Stimulated activated CD4-positive, alpha-beta T cell treated with anti-CD3 and anti-CD28 coated beads, TNF-alpha, amount 100 ng/mL, for 4 hours (primary cell): ENCODE measurements around the gene STK17A.
A peak's percentile ranks its signal among the peaks of the same experiment; 100 is the strongest.
"Not testable (repeated sequence)": the region's sequence is repeated elsewhere in the genome, so short reads cannot be mapped to it uniquely, and the experiment has no call there.

ENCODE experiments used
- DNase-seq, 3 experiments: peaks; one replicate each; pipeline ENCODE4 v3.0.0-alpha.2; 2020; ENCODE audit warnings: low read depth in 3 of 3

The STK17A gene

DNA sequence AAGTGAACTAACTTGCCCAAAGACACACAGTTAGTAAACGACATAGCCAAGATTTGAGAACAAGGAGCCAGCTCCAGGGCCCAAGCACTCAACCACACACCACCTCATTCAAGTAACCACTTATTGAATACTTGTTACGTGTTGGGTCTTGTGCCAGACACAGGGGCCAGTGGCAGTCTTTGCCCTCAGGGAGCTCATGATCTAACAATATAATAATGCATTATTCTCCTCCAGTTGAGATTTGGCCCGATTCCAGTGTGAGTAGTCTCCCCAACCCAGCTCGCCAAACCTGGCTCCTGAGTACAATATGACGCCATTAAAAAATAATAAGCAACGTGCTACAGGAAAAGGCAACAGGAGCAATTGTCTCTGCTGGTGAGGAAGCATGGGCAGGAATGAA lies 14.4 kb upstream of the STK17A start:
- DNase-seq = no peak

- DNase-seq = no peak
Observed at GRCh38 chr7:43569424-43569823, 13.5 kb upstream of the STK17A start.

DNA sequence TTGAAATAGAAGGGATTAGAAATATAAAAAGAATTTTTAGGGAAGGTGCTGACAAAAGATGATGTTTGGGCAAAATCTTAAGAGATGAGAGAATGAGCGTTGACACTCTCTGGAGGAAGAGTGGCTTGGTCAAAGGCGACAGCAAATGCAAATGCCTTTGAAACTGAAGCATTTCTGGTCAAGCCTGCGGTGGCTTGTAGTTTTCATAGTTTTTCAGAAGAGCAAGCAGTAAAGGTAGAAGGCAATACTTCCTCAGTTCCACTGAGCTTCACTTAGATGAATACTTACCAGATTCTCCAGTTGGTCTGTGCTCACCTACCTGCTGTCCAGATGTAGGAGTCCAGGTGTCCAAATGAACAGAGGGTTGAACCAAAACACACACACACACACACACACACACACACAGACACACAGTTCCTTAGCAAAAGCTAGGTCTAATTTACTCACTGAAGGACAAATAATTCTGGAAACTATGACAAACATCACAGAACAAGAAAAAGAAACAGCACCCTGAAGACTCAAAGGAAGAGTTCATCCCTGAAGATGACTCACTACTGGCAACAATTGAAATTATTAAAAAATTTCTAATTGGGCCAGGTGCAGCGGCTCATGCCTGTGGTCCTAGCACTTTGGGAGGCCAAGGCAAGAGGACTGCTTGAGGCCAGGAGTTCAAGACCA lies 12.1 kb upstream of the STK17A start:
- no peak for DNase-seq

- DNase-seq = no peak
Observed at GRCh38 chr7:43572516-43573049, 10.3 kb upstream of the STK17A start.

GRCh38 chr7:43573832-43574231 lies 9.1 kb upstream of the STK17A start:
- DNase-seq = not testable (repeated sequence)

- DNase-seq = no peak
Observed at GRCh38 chr7:43575506-43575905, 7.4 kb upstream of the STK17A start.

- no peak for DNase-seq
Observed at GRCh38 chr7:43576241-43576640, 6.7 kb upstream of the STK17A start.

GRCh38 chr7:43577485-43577951 lies 5.4 kb upstream of the STK17A start:
- no peak for DNase-seq

DNA sequence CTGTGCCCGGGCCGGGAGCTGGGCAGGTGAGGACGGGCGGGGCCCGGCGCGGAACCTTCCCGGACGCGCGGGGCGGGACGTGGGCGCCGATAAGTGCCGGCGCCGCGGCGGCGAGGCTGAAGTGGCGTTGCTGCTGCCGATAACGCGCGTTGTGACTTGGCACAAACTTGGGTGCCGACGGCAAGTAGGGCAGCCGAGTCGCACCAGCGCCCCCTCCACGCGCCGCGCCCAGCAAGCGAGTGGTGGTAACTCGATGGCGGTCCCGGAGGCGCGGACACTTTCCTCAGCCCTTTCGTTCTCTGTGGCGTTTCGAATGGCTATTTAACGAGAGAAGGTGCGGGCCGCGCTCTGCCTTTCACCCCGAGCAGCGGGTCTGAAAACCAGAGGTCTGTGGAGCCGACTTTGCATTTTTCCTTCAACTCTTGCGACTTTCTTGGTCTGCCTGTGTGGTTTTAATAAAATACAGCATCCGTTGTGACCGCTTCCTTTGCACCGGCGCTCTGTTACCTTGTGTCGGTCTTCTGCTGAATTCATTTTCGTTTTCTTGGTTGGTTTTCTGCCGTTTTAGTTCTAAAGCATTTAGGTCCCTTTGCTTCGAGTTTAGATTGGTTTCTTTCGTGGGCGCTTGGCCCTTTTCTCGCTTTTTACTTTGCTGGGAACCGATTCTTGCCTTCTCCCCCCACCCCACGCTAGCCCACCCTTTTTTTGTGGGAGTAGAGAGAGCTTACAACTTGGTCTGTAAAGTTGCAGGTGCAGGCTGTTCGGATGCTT lies 701 bp downstream of the STK17A start:
- peak; percentile 34 to 51 (median 35) for DNase-seq

- DNase-seq = peak in 2 of 3 experiments; percentile 4 to 9
Observed at GRCh38 chr7:43584195-43584586, 1.3 kb downstream of the STK17A start.

GRCh38 chr7:43584733-43585132 lies 1.8 kb downstream of the STK17A start:
- not testable (repeated sequence) for DNase-seq

- DNase-seq = no peak
Observed at GRCh38 chr7:43585562-43585961, 2.7 kb downstream of the STK17A start.

DNA sequence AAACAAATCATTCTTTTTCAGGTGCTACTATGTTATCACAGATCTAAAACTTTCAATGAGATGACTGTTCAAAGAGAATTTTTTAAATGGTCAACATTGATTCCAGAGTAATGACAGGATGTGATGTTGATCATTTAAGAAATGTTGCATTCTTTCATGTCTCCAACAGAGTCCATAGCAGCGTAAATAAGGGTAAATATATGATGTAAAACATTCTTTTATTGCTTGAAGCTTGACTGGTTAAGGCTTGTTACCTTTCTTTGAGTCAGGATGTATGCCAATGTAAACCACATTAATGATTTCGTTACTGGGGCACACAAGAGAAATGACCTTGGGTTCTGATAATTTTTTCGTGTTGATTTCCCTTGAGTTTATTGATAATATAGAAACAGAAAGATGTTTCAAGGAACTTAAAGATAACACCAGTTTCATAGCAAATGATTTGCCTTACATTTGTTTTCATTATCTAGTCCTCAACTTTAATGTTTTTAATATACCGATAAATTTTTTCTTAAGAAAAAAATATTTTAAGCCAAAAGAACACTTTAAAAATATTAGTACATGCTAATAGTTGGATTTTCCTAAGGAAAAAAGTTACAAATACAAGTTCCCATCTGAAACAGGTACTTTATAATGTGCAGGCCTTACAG lies 3.5 kb downstream of the STK17A start:
- DNase-seq = no peak

DNA sequence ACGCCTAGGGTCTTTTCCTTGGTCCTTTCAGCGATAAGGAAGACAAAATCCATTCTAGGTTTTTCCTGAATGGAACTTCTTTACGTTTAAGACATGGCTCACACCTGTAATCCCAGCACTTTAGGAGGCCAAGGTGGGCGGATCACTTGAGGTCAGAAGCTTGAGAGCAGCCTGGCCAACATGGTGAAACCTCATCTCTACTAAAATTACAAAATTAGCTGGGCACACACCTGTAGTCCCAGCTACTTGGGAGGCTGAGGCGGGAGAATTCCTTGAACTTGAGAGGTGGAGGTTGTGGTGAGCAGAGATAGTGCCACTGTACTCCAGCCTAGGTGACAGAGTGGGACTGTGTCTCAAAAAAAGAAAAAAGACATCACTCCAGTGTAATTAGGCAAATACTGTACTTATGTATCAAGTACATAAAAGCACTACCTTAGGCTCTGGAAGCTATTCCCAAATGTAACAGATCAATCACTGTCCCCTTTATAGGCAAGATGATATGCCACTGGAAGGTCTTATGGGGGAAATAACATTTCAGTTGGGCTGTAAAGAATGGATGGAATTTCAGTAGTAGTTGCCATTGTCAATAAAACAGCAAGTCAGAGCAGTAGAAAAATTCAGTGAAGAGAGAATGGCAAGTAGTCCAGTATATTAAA lies 5.7 kb downstream of the STK17A start:
- no peak for DNase-seq

DNA sequence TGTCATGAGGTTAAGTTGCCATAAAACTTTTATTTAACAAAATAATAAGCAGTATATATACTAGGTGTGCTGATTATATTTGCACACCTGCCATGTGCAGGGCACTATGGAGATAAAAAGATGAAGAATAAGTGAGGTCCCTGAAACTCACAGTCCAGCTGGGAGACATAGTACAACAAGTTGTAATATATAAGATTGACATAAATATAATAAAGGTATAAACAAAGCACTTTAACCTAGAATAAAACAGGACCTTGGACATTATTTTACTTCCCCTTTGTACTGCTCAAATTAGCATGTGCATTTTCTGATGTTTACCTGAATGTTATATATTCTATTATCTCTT lies 6.2 kb downstream of the STK17A start:
- DNase-seq = no peak

DNA sequence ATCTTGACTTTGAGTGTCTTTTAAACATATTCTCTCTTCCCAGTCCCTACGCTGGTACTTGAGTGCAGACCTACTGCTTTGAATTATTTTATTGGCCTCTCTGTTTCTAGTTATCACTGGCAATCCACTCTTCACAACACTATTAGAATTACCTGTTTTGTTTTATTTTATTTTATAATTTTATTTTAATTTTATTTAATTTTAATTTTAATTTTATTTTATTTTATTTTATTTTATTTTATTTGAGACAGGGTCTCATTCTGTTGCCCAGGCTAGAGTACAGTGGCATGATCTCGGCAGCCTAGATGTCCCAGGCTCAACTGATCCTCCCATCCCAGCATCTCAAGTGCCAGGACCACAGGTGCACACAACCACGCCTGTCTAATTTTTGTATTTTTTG lies 6.8 kb downstream of the STK17A start:
- DNase-seq = no peak

- no peak for DNase-seq
Observed at GRCh38 chr7:43590862-43591557, 8.1 kb downstream of the STK17A start.

DNA sequence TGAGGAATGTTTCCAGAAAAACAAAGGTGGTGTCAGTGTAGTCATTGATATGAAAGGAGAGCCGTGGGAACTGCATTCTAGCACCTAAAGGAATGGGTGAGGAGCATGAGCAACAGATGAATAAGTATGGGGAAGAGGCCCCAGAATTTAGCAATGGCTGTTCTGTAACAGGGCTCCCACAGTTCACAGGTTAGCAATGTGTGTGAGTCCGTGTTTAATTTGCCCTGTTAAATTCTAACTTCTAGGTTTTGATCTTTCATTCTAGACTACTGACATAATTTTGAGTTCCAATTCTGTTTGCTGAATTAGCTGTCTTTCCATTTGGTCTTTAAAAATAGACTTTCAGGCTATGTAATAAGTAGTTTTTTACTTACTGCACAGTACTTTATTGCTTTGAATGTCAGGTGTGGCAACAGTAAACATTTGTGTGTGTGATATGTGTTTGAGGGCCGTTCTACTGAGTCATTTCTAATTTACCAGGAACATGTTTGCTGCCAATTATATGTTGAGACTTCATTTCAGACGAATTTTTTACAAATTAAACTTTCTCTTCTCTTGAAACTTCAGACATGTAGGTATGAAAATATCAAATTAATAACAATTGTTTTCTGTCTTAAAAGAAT lies 8.8 kb downstream of the STK17A start:
- no peak for DNase-seq

- DNase-seq = no peak
Observed at GRCh38 chr7:43592326-43592725, 9.4 kb downstream of the STK17A start.

- no peak for DNase-seq
Observed at GRCh38 chr7:43593010-43593409, 10.1 kb downstream of the STK17A start.

DNA sequence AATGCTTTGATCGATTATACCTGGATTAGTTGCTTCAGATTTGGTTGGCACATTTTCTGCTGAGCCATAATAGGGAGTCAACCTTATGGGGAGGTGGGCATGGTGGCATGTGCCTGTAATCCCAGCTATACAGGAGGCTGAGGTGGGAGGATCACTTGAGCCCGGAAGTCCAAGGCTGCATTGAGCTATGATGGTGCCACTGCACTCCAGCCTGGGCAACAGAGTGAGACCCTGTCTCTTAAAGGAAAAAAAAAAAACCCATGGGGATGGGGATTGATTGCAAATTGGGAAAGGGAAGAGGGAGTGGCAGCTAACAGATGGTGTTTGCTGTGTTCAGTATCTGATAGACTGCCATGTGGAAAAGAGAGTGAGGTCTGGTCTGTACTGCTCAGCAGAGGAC lies 11.1 kb downstream of the STK17A start:
- no peak for DNase-seq
